PC-3 (cell line): ENCODE data around the gene KCNQ1OT1. TPM values are rescaled to one million over a fixed set of nuclear protein-coding genes. Genes with fewer than 3 reads are reported as not detected.

ENCODE experiments used
- ATAC-seq: fragments of 200-7000 bp; cut with Tn5 transposase; 2 replicates; pipeline ENCODE4 v1.9.1; 2020; ENCODE audit warnings: mild to moderate bottlenecking, moderate library complexity
- BruUV-seq: library from RNA; stranded (reverse); fragments of 400-500 nt; replicated peaks from 2 replicates; lab custom pipeline; 2021; lab: Mats Ljungman, UMichigan
- CTCF ChIA-PET: fragments of 300-600 bp; sonication (Branson Sonifier 250); formaldehyde crosslinking; loops from one replicate; lab custom pipeline; 2022; ENCODE audit warnings: antibody characterized with exemption; lab: Charles Lee
- POLR2A ChIA-PET: fragments of 300-600 bp; sonication (Branson Sonifier 250); formaldehyde crosslinking; loops from one replicate; lab custom pipeline; 2022; ENCODE audit warnings: antibody characterized with exemption; ENCODE audit not compliant: unreplicated experiment; lab: Charles Lee
- DNase-seq: peaks from one replicate; pipeline ENCODE4 v3.0.0-alpha.2; 2015
- H2AFZ ChIP-seq: fragments of 300-600 bp; sonication (generic); 2 replicates; pipeline ENCODE4 v1.6.0; 2016; ENCODE audit warnings: antibody characterized with exemption, low read length
- H3F3A ChIP-seq: fragments of 300-600 bp; sonication (generic); one replicate; pipeline ENCODE4 v1.6.0; 2017; ENCODE audit warnings: antibody characterized with exemption, low read length, control low read depth, mild to moderate bottlenecking; ENCODE audit not compliant: unreplicated experiment
- H3K27ac ChIP-seq: fragments of 300-600 bp; sonication (generic); 2 replicates; pipeline ENCODE4 v1.5.1; 2016; ENCODE audit warnings: mild to moderate bottlenecking, low read length
- H3K27me3 ChIP-seq: fragments of 300-600 bp; sonication (generic); 2 replicates; pipeline ENCODE4 v1.6.1; 2016; ENCODE audit warnings: low read length, mixed read lengths
- H3K36me3 ChIP-seq: fragments of 300-600 bp; sonication (generic); 2 replicates; pipeline ENCODE4 v1.6.1; 2016; ENCODE audit warnings: low read depth, mixed run types, low read length, mixed read lengths
- H3K4me1 ChIP-seq: fragments of 300-600 bp; sonication (generic); 2 replicates; pipeline ENCODE4 v1.5.1; 2016; ENCODE audit warnings: low read length; ENCODE audit not compliant: insufficient read depth
- H3K4me2 ChIP-seq: fragments of 300-600 bp; sonication (generic); 2 replicates; pipeline ENCODE4 v1.6.0; 2016; ENCODE audit warnings: low read length
- H3K4me3 ChIP-seq: fragments of 300-600 bp; sonication (generic); 2 replicates; pipeline ENCODE4 v1.5.1; 2016; ENCODE audit warnings: mild to moderate bottlenecking, low read length, mixed read lengths
- H3K79me2 ChIP-seq: fragments of 300-600 bp; sonication (generic); 2 replicates; pipeline ENCODE4 v1.6.1; 2017; ENCODE audit warnings: low read length, mixed read lengths
- H3K9ac ChIP-seq: fragments of 300-600 bp; sonication (generic); 2 replicates; pipeline ENCODE4 v1.6.0; 2016; ENCODE audit warnings: mild to moderate bottlenecking, low read length
- H3K9me2 ChIP-seq: fragments of 300-600 bp; sonication (generic); replicated peaks from 2 replicates; pipeline ENCODE4 v1.6.1; 2016; ENCODE audit warnings: mixed run types, low read length, mixed read lengths
- H3K9me3 ChIP-seq: fragments of 300-600 bp; sonication (generic); 2 replicates; pipeline ENCODE4 v1.6.1; 2016; ENCODE audit warnings: low read length, mixed read lengths
- H4K20me1 ChIP-seq: fragments of 300-600 bp; sonication (generic); 2 replicates; pipeline ENCODE4 v1.6.1; 2016; ENCODE audit warnings: low read length, mixed read lengths
- EZH2 ChIP-seq: fragments of 300-600 bp; sonication (generic); IDR thresholded peaks from one replicate; pipeline ENCODE4 v1.6.1; 2017; ENCODE audit warnings: antibody characterized with exemption, mild to moderate bottlenecking, low read length; ENCODE audit not compliant: unreplicated experiment
- EZH2phosphoT487 ChIP-seq: fragments of 300-600 bp; sonication (generic); IDR thresholded peaks from 2 replicates; pipeline ENCODE4 v1.6.1; 2018; ENCODE audit warnings: mild to moderate bottlenecking, antibody characterized with exemption, low read length, borderline replicate concordance
- intact Hi-C: fragments of 100-400 bp; cut with micrococcal nuclease; formaldehyde crosslinking; loops from 2 replicates; pipeline ENCODE4 v1.9.0; 2023
- total RNA-seq: library from RNA; depleted of rRNA; stranded (reverse); fragments of >200 nt; gene quantifications from 2 replicates; pipeline ENCODE4 v1.2.3, GENCODE V29; 2014
- TF ChIP-seq, protein P1 (sequence below): fragments of 300-600 bp; sonication (generic); conservative IDR thresholded peaks from 2 replicates; pipeline ENCODE4 v1.5.1; 2017; ENCODE audit warnings: antibody characterized with exemption, low read depth, mild to moderate bottlenecking, low read length

The KCNQ1OT1 gene
- total RNA-seq, 1 experiment from 2014 or later, result 1.5 TPM

DNA sequence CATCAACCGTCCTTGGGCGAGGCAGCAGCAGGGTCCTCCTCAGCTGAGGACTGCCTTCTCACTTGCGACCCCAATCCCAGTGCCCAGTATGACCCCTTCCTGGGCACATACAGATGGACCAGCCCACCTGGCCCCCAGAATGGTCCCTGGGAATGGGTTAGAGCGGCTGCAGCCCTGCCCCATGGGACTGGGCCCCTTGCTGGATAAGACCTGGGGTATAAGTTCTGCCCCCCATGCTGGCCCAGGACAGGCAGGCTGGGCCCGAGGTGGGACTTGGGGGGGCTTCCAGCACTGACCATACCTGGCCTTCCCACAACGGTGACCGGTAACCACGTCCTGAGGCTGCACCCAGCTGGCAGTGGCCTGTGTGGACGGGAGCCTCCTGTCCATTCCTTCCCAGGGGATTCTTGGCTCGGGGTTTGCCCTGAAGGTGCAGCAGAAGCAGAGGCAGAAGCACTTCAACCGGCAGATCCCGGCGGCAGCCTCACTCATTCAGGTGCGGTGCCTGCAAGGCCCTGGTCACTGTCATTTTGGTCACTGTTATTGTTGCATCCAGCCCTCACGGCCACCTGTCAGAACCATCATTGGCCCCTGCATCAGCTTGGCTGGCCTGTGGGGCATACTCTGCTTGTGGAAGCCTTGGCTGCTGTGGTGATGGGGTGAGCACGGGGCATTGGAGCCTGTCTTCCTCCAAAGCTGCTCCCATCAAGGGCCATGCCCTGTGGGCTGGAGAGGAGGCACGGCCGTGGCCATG, 114.8 kb downstream of the KCNQ1OT1 start:
- Histone ChIP-seq H3K4me3 (no peak overlapping the region), H3K9ac (no peak overlapping the region), H3K4me1 (no peaks in the 10 kb centered on the region), H3K4me2 (no peak overlapping the region), H3K36me3 (no peaks in the 10 kb centered on the region), H2AFZ (no peak overlapping the region), H3K9me2 (no peaks in the 10 kb centered on the region), H3F3A (no peaks in the 10 kb centered on the region), H4K20me1 (no peaks in the 10 kb centered on the region), H3K27me3 (no peaks in the 10 kb centered on the region), H3K9me3 (no peaks in the 10 kb centered on the region), H3K27ac (no peak overlapping the region), H3K79me2 (no peaks in the 10 kb centered on the region)
- ATAC-seq (no peak), DNase-seq (no peak)
- CTCF ChIA-PET, result no interaction called here
- BruUV-seq, result no TSS peak
- POLR2A ChIA-PET, result no interaction called here
- no peak for TF ChIP-seq EZH2
- no peak for TF ChIP-seq EZH2phosphoT487
- TF ChIP-seq, protein P1, sequence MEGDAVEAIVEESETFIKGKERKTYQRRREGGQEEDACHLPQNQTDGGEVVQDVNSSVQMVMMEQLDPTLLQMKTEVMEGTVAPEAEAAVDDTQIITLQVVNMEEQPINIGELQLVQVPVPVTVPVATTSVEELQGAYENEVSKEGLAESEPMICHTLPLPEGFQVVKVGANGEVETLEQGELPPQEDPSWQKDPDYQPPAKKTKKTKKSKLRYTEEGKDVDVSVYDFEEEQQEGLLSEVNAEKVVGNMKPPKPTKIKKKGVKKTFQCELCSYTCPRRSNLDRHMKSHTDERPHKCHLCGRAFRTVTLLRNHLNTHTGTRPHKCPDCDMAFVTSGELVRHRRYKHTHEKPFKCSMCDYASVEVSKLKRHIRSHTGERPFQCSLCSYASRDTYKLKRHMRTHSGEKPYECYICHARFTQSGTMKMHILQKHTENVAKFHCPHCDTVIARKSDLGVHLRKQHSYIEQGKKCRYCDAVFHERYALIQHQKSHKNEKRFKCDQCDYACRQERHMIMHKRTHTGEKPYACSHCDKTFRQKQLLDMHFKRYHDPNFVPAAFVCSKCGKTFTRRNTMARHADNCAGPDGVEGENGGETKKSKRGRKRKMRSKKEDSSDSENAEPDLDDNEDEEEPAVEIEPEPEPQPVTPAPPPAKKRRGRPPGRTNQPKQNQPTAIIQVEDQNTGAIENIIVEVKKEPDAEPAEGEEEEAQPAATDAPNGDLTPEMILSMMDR, result no peak
- intact Hi-C loops, result no loop called here

DNA sequence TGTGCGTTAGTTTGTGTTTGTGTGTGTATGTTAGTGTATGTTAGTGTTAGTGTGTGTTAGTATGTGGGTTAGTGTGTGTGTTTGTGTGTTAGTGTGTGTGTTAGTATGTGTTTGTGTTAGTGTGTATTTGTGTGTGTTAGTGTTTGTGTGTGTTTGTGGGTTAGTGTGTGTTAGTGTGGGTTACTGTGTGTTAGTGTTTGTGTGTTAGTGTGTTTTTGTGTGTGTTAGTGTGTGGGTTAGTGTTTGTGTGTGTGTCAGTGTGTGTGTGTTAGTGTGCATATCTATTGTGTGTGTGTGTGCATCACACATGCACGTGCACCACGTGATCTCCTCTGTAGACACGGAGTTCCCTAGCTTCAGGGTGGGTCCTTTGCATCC, 115.4 kb downstream of the KCNQ1OT1 start:
- ATAC-seq, result no peak
- TF ChIP-seq EZH2, result no peak
- TF ChIP-seq EZH2phosphoT487, result no peak
- TF ChIP-seq, protein P1, result no peak
- no peaks in the 10 kb centered on the region for H3K36me3 ChIP-seq

DNA sequence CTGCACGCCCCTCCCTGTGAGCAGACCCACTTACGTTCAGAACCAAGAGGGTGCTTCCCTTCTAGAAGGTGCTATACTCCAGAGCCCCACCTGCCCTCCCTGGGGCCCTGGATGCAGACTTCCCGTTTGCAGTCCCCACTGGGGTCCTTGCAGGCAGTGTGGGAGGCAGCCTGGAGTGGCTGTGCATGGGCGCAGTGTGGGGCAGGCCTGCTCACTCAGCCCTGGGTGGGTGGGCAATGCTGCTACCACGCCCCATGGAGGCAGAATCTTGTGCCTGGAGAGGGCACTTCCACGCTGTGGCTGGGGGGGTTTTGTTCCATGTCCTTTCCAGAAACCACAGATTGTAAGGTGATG, 116.2 kb downstream of the KCNQ1OT1 start:
- Histone ChIP-seq H3K27me3 (no peaks in the 10 kb centered on the region), H3K36me3 (no peaks in the 10 kb centered on the region), H3F3A (no peaks in the 10 kb centered on the region), H3K4me1 (no peaks in the 10 kb centered on the region), H4K20me1 (no peaks in the 10 kb centered on the region), H3K9me2 (no peaks in the 10 kb centered on the region), H3K27ac (no peak overlapping the region), H3K4me3 (no peak overlapping the region), H3K4me2 (no peak overlapping the region), H3K79me2 (no peaks in the 10 kb centered on the region), H2AFZ (no peak overlapping the region), H3K9ac (no peak overlapping the region), H3K9me3 (no peaks in the 10 kb centered on the region)
- no peak for ATAC-seq
- BruUV-seq, result no TSS peak
- POLR2A ChIA-PET, result no interaction called here
- intact Hi-C loops, result no loop called here
- no peak for DNase-seq
- TF ChIP-seq EZH2 (no peak), EZH2phosphoT487 (no peak)
- TF ChIP-seq, protein P1, result no peak
- CTCF ChIA-PET, result no interaction called here

More for the DNA sequence above, 115.4 kb downstream of the KCNQ1OT1 start:
- ChIA-PET POLR2A (no interaction called here), CTCF (no interaction called here)
- no peak overlapping the region for H3K9ac ChIP-seq
- no peaks in the 10 kb centered on the region for H3K4me1 ChIP-seq
- no peak overlapping the region for H3K4me3 ChIP-seq
- H3K9me3 ChIP-seq, result no peaks in the 10 kb centered on the region
- BruUV-seq, result no TSS peak
- no peaks in the 10 kb centered on the region for H3F3A ChIP-seq
- no peaks in the 10 kb centered on the region for H3K9me2 ChIP-seq
- H3K4me2 ChIP-seq, result no peak overlapping the region
- no peak overlapping the region for H2AFZ ChIP-seq
- H3K27me3 ChIP-seq, result no peaks in the 10 kb centered on the region
- no peaks in the 10 kb centered on the region for H4K20me1 ChIP-seq
- intact Hi-C loops, result no loop called here
- H3K79me2 ChIP-seq, result no peaks in the 10 kb centered on the region
- H3K27ac ChIP-seq, result no peak overlapping the region
- DNase-seq, result no peak
